Stimulated activated effector memory CD8-positive, alpha-beta T cell treated with anti-CD3 and anti-CD28 coated beads, Interleukin-12 subunit alpha, Interleukin-12 subunit beta, amount 100 ng/mL, for 72 hours (primary cell): ENCODE data around the gene KLB.

Source experiments
- ATAC-seq: fragments of 150-1000 bp; cut with Tn5 transposase; 2 replicates; pipeline ENCODE4 v1.10.0; 2021
- DNase-seq, 2 donors: peaks; one replicate each; pipeline ENCODE4 v3.0.0; 2021 to 2022; ENCODE audit warnings: low spot score in 2 of 2
- H3K27ac Mint-ChIP-seq: one replicate; pipeline ENCODE4 v1.8.0; 2022; ENCODE audit warnings: mild to moderate bottlenecking, mixed read lengths
- H3K36me3 Mint-ChIP-seq: one replicate; pipeline ENCODE4 v1.8.0; 2022; ENCODE audit warnings: mild to moderate bottlenecking, mixed read lengths
- H3K4me1 Mint-ChIP-seq: one replicate; pipeline ENCODE4 v1.8.0; 2022; ENCODE audit warnings: mixed read lengths
- H3K4me3 Mint-ChIP-seq: one replicate; pipeline ENCODE4 v1.8.0; 2022; ENCODE audit warnings: mild to moderate bottlenecking, mixed read lengths
- H3K9me3 Mint-ChIP-seq: one replicate; pipeline ENCODE4 v1.8.0; 2022; ENCODE audit warnings: mixed read lengths

Gene KLB

GRCh38 chr4:39469429-39470077 is 62.8 kb downstream of the KLB start:
- no peak overlapping the region for H3K4me3 Mint-ChIP-seq
- H3K27ac Mint-ChIP-seq: no peak overlapping the region
- H3K9me3 Mint-ChIP-seq: no peaks in the 10 kb centered on the region
- ATAC-seq (peak; percentile 61), DNase-seq (no peak)
- H3K36me3 Mint-ChIP-seq: peaks cover 97% of the 10 kb centered on the region
- H3K4me1 Mint-ChIP-seq: no peaks in the 10 kb centered on the region

- H3K36me3 Mint-ChIP-seq: peaks cover 97% of the 10 kb centered on the region
- H3K27ac Mint-ChIP-seq: no peak overlapping the region
- DNase-seq (no peak), ATAC-seq (no peak)
- H3K4me3 Mint-ChIP-seq: no peak overlapping the region
- no peaks in the 10 kb centered on the region for H3K4me1 Mint-ChIP-seq
- H3K9me3 Mint-ChIP-seq: no peaks in the 10 kb centered on the region
These were observed 63.7 kb downstream of the KLB start for GRCh38 chr4:39470402-39470801.

GRCh38 chr4:39472396-39472795 is 65.7 kb downstream of the KLB start:
- no peak for DNase-seq
- Mint-ChIP-seq H3K36me3 (peaks cover 93% of the 10 kb centered on the region), H3K4me3 (no peak overlapping the region), H3K4me1 (no peaks in the 10 kb centered on the region), H3K9me3 (no peaks in the 10 kb centered on the region), H3K27ac (no peak overlapping the region)
- ATAC-seq: no peak

GRCh38 chr4:39476187-39476895 is 69.6 kb downstream of the KLB start:
- no peak overlapping the region for H3K27ac Mint-ChIP-seq
- peaks cover 63% of the 10 kb centered on the region for H3K36me3 Mint-ChIP-seq
- DNase-seq (no peak), ATAC-seq (no peak)
- H3K9me3 Mint-ChIP-seq: no peaks in the 10 kb centered on the region
- H3K4me3 Mint-ChIP-seq: no peak overlapping the region
- no peaks in the 10 kb centered on the region for H3K4me1 Mint-ChIP-seq

- Mint-ChIP-seq H3K4me1 (no peaks in the 10 kb centered on the region), H3K27ac (no peak overlapping the region), H3K4me3 (no peak overlapping the region), H3K36me3 (peaks cover 25% of the 10 kb centered on the region), H3K9me3 (no peaks in the 10 kb centered on the region)
- ATAC-seq (no peak), DNase-seq (no peak)
These were observed 73.5 kb downstream of the KLB start for GRCh38 chr4:39480251-39480650.

- ATAC-seq (no peak), DNase-seq (no peak)
- no peaks in the 10 kb centered on the region for H3K4me1 Mint-ChIP-seq
- H3K9me3 Mint-ChIP-seq: no peaks in the 10 kb centered on the region
- H3K4me3 Mint-ChIP-seq: no peak overlapping the region
- no peak overlapping the region for H3K27ac Mint-ChIP-seq
- peaks cover 20% of the 10 kb centered on the region for H3K36me3 Mint-ChIP-seq
These were observed 74.4 kb downstream of the KLB start for GRCh38 chr4:39480902-39481695.

- no peaks in the 10 kb centered on the region for H3K9me3 Mint-ChIP-seq
- ATAC-seq (no peak), DNase-seq (no peak)
- no peaks in the 10 kb centered on the region for H3K4me1 Mint-ChIP-seq
- H3K27ac Mint-ChIP-seq: no peak overlapping the region
- H3K4me3 Mint-ChIP-seq: no peak overlapping the region
- no peaks in the 10 kb centered on the region for H3K36me3 Mint-ChIP-seq
These were observed 78.0 kb downstream of the KLB start for GRCh38 chr4:39484582-39485272.

- Mint-ChIP-seq H3K27ac (no peak overlapping the region), H3K36me3 (no peaks in the 10 kb centered on the region), H3K4me3 (no peak overlapping the region), H3K9me3 (no peaks in the 10 kb centered on the region), H3K4me1 (no peaks in the 10 kb centered on the region)
- ATAC-seq (no peak), DNase-seq (no peak)
These were observed 79.6 kb downstream of the KLB start for GRCh38 chr4:39486221-39486804.

GRCh38 chr4:39490322-39490721 is 83.6 kb downstream of the KLB start:
- ATAC-seq: no peak
- H3K4me3 Mint-ChIP-seq: no peak overlapping the region
- no peak for DNase-seq
- H3K36me3 Mint-ChIP-seq: no peaks in the 10 kb centered on the region
- H3K4me1 Mint-ChIP-seq: no peaks in the 10 kb centered on the region
- no peak overlapping the region for H3K27ac Mint-ChIP-seq
- H3K9me3 Mint-ChIP-seq: no peaks in the 10 kb centered on the region

- ATAC-seq (no peak), DNase-seq (no peak)
- Mint-ChIP-seq H3K36me3 (peaks cover 14% of the 10 kb centered on the region), H3K4me1 (no peaks in the 10 kb centered on the region), H3K9me3 (no peaks in the 10 kb centered on the region), H3K27ac (no peak overlapping the region), H3K4me3 (no peak overlapping the region)
These were observed 87.6 kb downstream of the KLB start for GRCh38 chr4:39494354-39494753.

GRCh38 chr4:39495446-39496213 is 88.9 kb downstream of the KLB start:
- no peak for DNase-seq
- H3K27ac Mint-ChIP-seq: no peak overlapping the region
- H3K36me3 Mint-ChIP-seq: peaks cover 27% of the 10 kb centered on the region
- no peaks in the 10 kb centered on the region for H3K4me1 Mint-ChIP-seq
- no peak overlapping the region for H3K4me3 Mint-ChIP-seq
- no peak for ATAC-seq
- H3K9me3 Mint-ChIP-seq: no peaks in the 10 kb centered on the region

GRCh38 chr4:39497909-39498726 is 91.4 kb downstream of the KLB start:
- H3K4me1 Mint-ChIP-seq: no peaks in the 10 kb centered on the region
- H3K27ac Mint-ChIP-seq: no peak overlapping the region
- DNase-seq (no peak), ATAC-seq (no peak)
- H3K36me3 Mint-ChIP-seq: peaks cover 52% of the 10 kb centered on the region
- H3K9me3 Mint-ChIP-seq: no peaks in the 10 kb centered on the region
- H3K4me3 Mint-ChIP-seq: no peak overlapping the region

GRCh38 chr4:39498727-39499020 is 91.9 kb downstream of the KLB start:
- Mint-ChIP-seq H3K9me3 (no peaks in the 10 kb centered on the region), H3K4me3 (no peak overlapping the region), H3K27ac (no peak overlapping the region), H3K36me3 (peaks cover 58% of the 10 kb centered on the region), H3K4me1 (no peaks in the 10 kb centered on the region)
- DNase-seq (no peak), ATAC-seq (no peak)
